HepG2 (cell line): ENCODE data around the gene CACNA2D3. TPM values are rescaled to one million over a fixed set of nuclear protein-coding genes. Genes with fewer than 3 reads are reported as not detected.

ENCODE experiments used
- ATAC-seq: fragments of 200-7000 bp; cut with Tn5 transposase; 3 replicates; pipeline ENCODE4 v1.9.1; 2020; ENCODE audit warnings: mild to moderate bottlenecking, moderate library complexity
- BruUV-seq: library from RNA; stranded (reverse); fragments of 400-500 nt; replicated peaks from 2 replicates; lab custom pipeline; 2021; lab: Mats Ljungman, UMichigan
- CTCF ChIA-PET: fragments of 300-600 bp; formaldehyde crosslinking; extraction: SDS; loops from one replicate; lab custom pipeline; 2021; ENCODE audit warnings: low total read pairs, inconsistent platforms, low intra/inter-chr PET ratio; lab: Yijun Ruan, JAX
- POLR2A ChIA-PET: fragments of 350-600 bp; sonication (Branson Sonifier 250); formaldehyde crosslinking; loops from one replicate; lab custom pipeline; 2020; ENCODE audit warnings: antibody characterized with exemption, inconsistent platforms; lab: Yijun Ruan, JAX
- DNase-seq: peaks from one replicate; pipeline ENCODE4 v3.0.0-alpha.2; 2015; ENCODE audit warnings: low spot score
- FAIRE-seq: peaks from 3 replicates; lab custom pipeline; 2011; peaks lifted over from hg19 to GRCh38; lab: Jason Lieb, UNC
- H2AFZ ChIP-seq: one replicate; pipeline ENCODE4 v1.6.1; 2011; ENCODE audit warnings: low read length, inconsistent platforms
- H3K27ac ChIP-seq: fragments of 300-600 bp; 3 replicates; pipeline ENCODE4 v1.8.0; 2011; ENCODE audit warnings: mixed run types, mild to moderate bottlenecking, mixed read lengths, low read length, inconsistent platforms; ENCODE audit not compliant: insufficient read depth; ENCODE audit errors: extremely low read length
- H3K27me3 ChIP-seq, 2 experiments: fragments of 200-600 bp in 1 of 2; 2 replicates in 1 of 2; 3 replicates in 1 of 2; pipeline versions ENCODE4 v1.6.0 to v1.8.0; 2011; ENCODE audit warnings: low read length in 2 of 2, mild to moderate bottlenecking in 2 of 2, moderate library complexity in 2 of 2, inconsistent platforms in 1 of 2; ENCODE audit not compliant: insufficient read depth in 2 of 2, control insufficient read depth in 1 of 2
- H3K36me3 ChIP-seq, 2 experiments: fragments of 200-600 bp in 1 of 2; replicated peaks in 1 of 2; 2 replicates in 1 of 2; 3 replicates in 1 of 2; pipeline versions ENCODE4 v1.5.1 to v1.8.0; 2011; ENCODE audit warnings: low read length in 2 of 2, inconsistent platforms in 1 of 2; ENCODE audit not compliant: insufficient read depth in 2 of 2, control insufficient read depth in 1 of 2
- H3K4me1 ChIP-seq: 2 replicates; pipeline ENCODE4 v1.5.1; 2012; ENCODE audit warnings: low read length, inconsistent platforms; ENCODE audit not compliant: insufficient read depth
- H3K4me2 ChIP-seq: 2 replicates; pipeline ENCODE4 v1.6.0; 2011; ENCODE audit warnings: low read depth, low read length, inconsistent platforms
- H3K4me3 ChIP-seq, 3 experiments: fragments of 200-600 bp in 1 of 3; sonication (generic), shearing (Covaris generic) in 1 of 3; replicated peaks in 1 of 3; 2 replicates each; pipeline ENCODE4 v1.5.1; 2011 to 2016; ENCODE audit warnings: low read length in 3 of 3, inconsistent platforms in 2 of 3, low read depth in 2 of 3, mild to moderate bottlenecking in 2 of 3, control low read depth in 1 of 3, mixed read lengths in 1 of 3; ENCODE audit not compliant: insufficient read depth in 1 of 3
- H3K79me2 ChIP-seq: one replicate; pipeline ENCODE4 v1.6.1; 2011; ENCODE audit warnings: low read length, inconsistent platforms; ENCODE audit not compliant: insufficient read depth
- H3K9ac ChIP-seq: 2 replicates; pipeline ENCODE4 v1.6.0; 2011; ENCODE audit warnings: mild to moderate bottlenecking, low read depth, low read length, inconsistent platforms; ENCODE audit not compliant: insufficient read depth
- H3K9me3 ChIP-seq: 2 replicates; pipeline ENCODE4 v1.5.1; 2012; ENCODE audit warnings: mild to moderate bottlenecking, low read length
- H4K20me1 ChIP-seq: 2 replicates; pipeline ENCODE4 v1.6.0; 2011; ENCODE audit warnings: inconsistent platforms, mild to moderate bottlenecking, low read length, moderate library complexity; ENCODE audit not compliant: insufficient read depth
- GPN1 ChIP-seq: sonication (generic); formaldehyde crosslinking; IDR thresholded peaks from 2 replicates; pipeline ENCODE4 v1.5.1; 2020; ENCODE audit warnings: missing genetic modification reagents, borderline replicate concordance
- HBP1 ChIP-seq: IDR thresholded peaks from 2 replicates; pipeline ENCODE4 v1.6.1; 2016; ENCODE audit warnings: low read depth, control low read depth
- KDM4B ChIP-seq: sonication (generic); formaldehyde crosslinking; IDR thresholded peaks from 2 replicates; pipeline ENCODE4 v1.4.0; 2020; ENCODE audit warnings: missing genetic modification reagents
- NCOA1 ChIP-seq: sonication (generic); formaldehyde crosslinking; IDR thresholded peaks from 2 replicates; pipeline ENCODE4 v1.9.0; 2021; ENCODE audit warnings: missing genetic modification reagents
- SNAPC4 ChIP-seq: sonication (generic); formaldehyde crosslinking; IDR thresholded peaks from 2 replicates; pipeline ENCODE4 v1.4.0; 2020; ENCODE audit warnings: mild to moderate bottlenecking, missing genetic modification reagents
- TGIF2 ChIP-seq: IDR thresholded peaks from 2 replicates; pipeline ENCODE4 v1.6.1; 2016; ENCODE audit warnings: control low read depth, missing compliant biosample characterization
- THAP9 ChIP-seq: sonication (generic); formaldehyde crosslinking; IDR thresholded peaks from 2 replicates; pipeline ENCODE4; 2020; ENCODE audit warnings: missing genetic modification reagents, mild to moderate bottlenecking, borderline replicate concordance
- ZC3H13 ChIP-seq: sonication (generic); formaldehyde crosslinking; IDR thresholded peaks from 2 replicates; pipeline ENCODE4 v1.8.1; 2023; ENCODE audit warnings: mild to moderate bottlenecking, missing genetic modification reagents, moderate library complexity
- ZNF441 ChIP-seq: sonication (generic); formaldehyde crosslinking; IDR thresholded peaks from 2 replicates; pipeline ENCODE4 v1.7.0; 2021; ENCODE audit warnings: missing genetic modification reagents, borderline replicate concordance
- ZSCAN29 ChIP-seq: sonication (generic); formaldehyde crosslinking; conservative IDR thresholded peaks from 2 replicates; pipeline ENCODE4 v1.4.0; 2020; ENCODE audit warnings: mild to moderate bottlenecking, missing genetic modification reagents
- WGBS: methylation state at CpG from one replicate; pipeline ENCODE4 v1.1.6; 2017; ENCODE audit warnings: low lambda C conversion rate; 5-methylcytosine and 5-hydroxymethylcytosine counted together
- in situ Hi-C: cut with HindIII; loops from 2 replicates; pipeline ENCODE4 v1.10.0; 2017; ENCODE audit warnings: low pct_unique_long_range_greater_than_20kb; ENCODE audit not compliant: extremely low pct_ligation_motif_present
- intact Hi-C: fragments of 100-400 bp; cut with micrococcal nuclease; formaldehyde crosslinking; loops from one replicate; pipeline ENCODE4 v1.10.0; 2022; ENCODE audit not compliant: unreplicated experiment
- polyA plus RNA-seq, 8 experiments: library from polyadenylated mRNA; depleted of rRNA in 3 of 8; stranded (reverse) in 7 of 8; unstranded in 1 of 8; fragments of >200 nt; fragmentation: Illumina TruSeq in 4 of 8; extraction: Trizol in 4 of 8; gene quantifications; 2 replicates each; pipeline versions ENCODE4 v1.2.1 to v1.2.3, GENCODE V29; 2011 to 2016; ENCODE audit warnings: low read depth in 4 of 8, missing spikeins in 1 of 8, mixed read lengths in 1 of 8; ENCODE audit not compliant: insufficient read depth in 1 of 8
- total RNA-seq, 5 experiments: library from RNA; depleted of rRNA; stranded (reverse); fragments of >200 nt; fragmentation: Illumina TruSeq; extraction: Trizol; gene quantifications; 2 replicates each; pipeline ENCODE4 v1.2.3, GENCODE V29; 2016; ENCODE audit warnings: low read depth in 1 of 5

Gene CACNA2D3
- total and polyA plus RNA-seq, 2 of the 13 experiments (the other 11 are each of a cell fraction or from before 2014, with no cell fraction given): not detected

- H3K79me2 ChIP-seq: no peaks in the 10 kb centered on the region
- no TSS peak for BruUV-seq
- no peak overlapping the region for H2AFZ ChIP-seq
- no peaks in the 10 kb centered on the region for H4K20me1 ChIP-seq
- no peak overlapping the region for H3K4me2 ChIP-seq
- TF ChIP-seq GPN1 (CRISPR knock-in tag) (no peak), ZNF441 (CRISPR knock-in tag) (no peak), KDM4B (CRISPR knock-in tag) (no peak), ZC3H13 (CRISPR knock-in tag) (no peak), THAP9 (CRISPR knock-in tag) (no peak), SNAPC4 (CRISPR knock-in tag) (no peak), TGIF2 (CRISPR knock-in tag) (no peak), NCOA1 (CRISPR knock-in tag) (no peak), HBP1 (CRISPR knock-in tag) (no peak), ZSCAN29 (CRISPR knock-in tag) (no peak)
- 49% methylated on average over 5 of the region's 5 CpGs for WGBS
- H3K4me3 ChIP-seq: no peak overlapping the region
- ATAC-seq (no peak), FAIRE-seq (no peak), DNase-seq (no peak)
- H3K27ac ChIP-seq: no peak overlapping the region
- H3K9me3 ChIP-seq: no peaks in the 10 kb centered on the region
- H3K36me3 ChIP-seq: no peaks in the 10 kb centered on the region
- intact Hi-C loops (no loop called here), in situ Hi-C loops (no loop called here)
- no peaks in the 10 kb centered on the region for H3K27me3 ChIP-seq
- no peak overlapping the region for H3K9ac ChIP-seq
- no peaks in the 10 kb centered on the region for H3K4me1 ChIP-seq
- CTCF ChIA-PET: no interaction called here
- POLR2A ChIA-PET: no interaction called here
These were observed 697.6 kb downstream of the CACNA2D3 start for GRCh38 chr3:54819946-54820345.
